Spleen (tissue), 11 donors: ENCODE results near the gene TTLL5. TPM values are rescaled to one million over a fixed set of nuclear protein-coding genes. Genes with fewer than 3 reads are reported as not detected.

Experiments used
- DNase-seq: peaks from one replicate; pipeline ENCODE4 v3.0.0-alpha.2; 2020
- H3K27ac ChIP-seq, 8 donors: fragments of 200-600 bp; sonication (generic) in 7 of 8; 1 replicate in 4 of 8; 2 replicates in 4 of 8; pipeline versions ENCODE4 v1.5.0 to v1.8.0; 2016 to 2021; ENCODE audit warnings: inconsistent platforms in 4 of 8, mild to moderate bottlenecking in 4 of 8, moderate library complexity in 1 of 8
- H3K27me3 ChIP-seq, 7 donors: fragments of 200-600 bp; sonication (generic) in 6 of 7; replicated peaks in 1 of 7; 1 replicate in 4 of 7; 2 replicates in 3 of 7; pipeline versions ENCODE4 v1.5.0 to v1.8.0; 2016 to 2021; ENCODE audit warnings: inconsistent platforms in 3 of 7, mild to moderate bottlenecking in 1 of 7
- H3K36me3 ChIP-seq, 6 donors: fragments of 200-600 bp; sonication (generic) in 5 of 6; 1 replicate in 4 of 6; 2 replicates in 2 of 6; pipeline versions ENCODE4 v1.5.0 to v1.8.0; 2016 to 2021; ENCODE audit warnings: inconsistent platforms in 2 of 6
- H3K4me1 ChIP-seq, 6 donors: fragments of 200-600 bp; sonication (generic) in 5 of 6; 1 replicate in 3 of 6; 2 replicates in 3 of 6; pipeline versions ENCODE4 v1.5.0 to v1.8.0; 2016 to 2021; ENCODE audit warnings: inconsistent platforms in 3 of 6
- H3K4me3 ChIP-seq, 8 donors: fragments of 200-600 bp; sonication (generic) in 7 of 8; 1 replicate in 4 of 8; 2 replicates in 4 of 8; pipeline versions ENCODE4 v1.5.0 to v1.8.0; 2016 to 2021; ENCODE audit warnings: inconsistent platforms in 4 of 8, mild to moderate bottlenecking in 4 of 8, moderate library complexity in 2 of 8
- H3K9me3 ChIP-seq, 8 donors: fragments of 200-600 bp; sonication (generic) in 7 of 8; 1 replicate in 4 of 8; 2 replicates in 4 of 8; pipeline versions ENCODE4 v1.5.0 to v1.8.0; 2016 to 2021; ENCODE audit warnings: inconsistent platforms in 4 of 8
- CTCF ChIP-seq, 11 experiments: fragments of 200-600 bp in 7 of 11; fragments of 450-650 bp in 4 of 11; sonication (generic) in 4 of 11; IDR thresholded peaks in 8 of 11; conservative IDR thresholded peaks in 3 of 11; 1 replicate in 7 of 11; 2 replicates in 4 of 11; pipeline versions ENCODE4 v1.4.0 to v1.8.0; 2016 to 2021; ENCODE audit warnings: antibody characterized with exemption in 11 of 11, inconsistent platforms in 4 of 11, mild to moderate bottlenecking in 1 of 11
- POLR2A ChIP-seq, 3 donors: fragments of 450-650 bp; IDR thresholded peaks; one replicate each; pipeline ENCODE4 v1.5.1; 2017; ENCODE audit warnings: antibody characterized with exemption in 3 of 3, mild to moderate bottlenecking in 1 of 3
- POLR2AphosphoS5 ChIP-seq, 3 donors: sonication (generic); formaldehyde crosslinking; IDR thresholded peaks; one replicate each; pipeline ENCODE4 v1.5.1; 2017; ENCODE audit warnings: antibody characterized with exemption in 3 of 3
- WGBS, 5 donors: extraction: QIAGEN DNeasy Blood & Tissue Kit in 3 of 5; methylation state at CpG; one replicate each; pipeline versions ENCODE4 v1.1.5 to v1.1.7; 2013 to 2018; 5-methylcytosine and 5-hydroxymethylcytosine counted together
- intact Hi-C: fragments of 100-400 bp; cut with DNase I; formaldehyde crosslinking; loops from one replicate; pipeline ENCODE4 v1.15.0; 2023; ENCODE audit warnings: low total_unique reads
- polyA plus RNA-seq, 3 donors: library from polyadenylated mRNA; stranded (reverse); fragments of 200-250 nt; gene quantifications; one replicate each; pipeline ENCODE4 v1.2.1, GENCODE V29; 2013
- total RNA-seq, 7 donors: library from RNA; depleted of rRNA in 3 of 7; stranded (reverse); fragments of >200 nt in 3 of 7; fragmentation: NEBNext Ultra II Directional in 4 of 7; extraction: Animal tissue kit (Norgen Biotek cat#: 25700) in 4 of 7; gene quantifications; one replicate each; pipeline versions ENCODE4 v1.1.0 to v1.2.1, GENCODE V29; 2016 to 2021
- donor health status: healthy with polysubstance abuse.
- donor health status: DM: no; HTN: no; CAD: no; lungs with moderate emphysema.
- donor health status: DM: no; HTN: no; CAD: no.
- donor health status: Bipolar disorder and iron deficiency.
- donor health status: healthy.
- donor health status: DM: no; HTN: no; CAD: no.
- donor health status: DM: yes; HTN: yes; CAD: no.

Gene TTLL5
- total and polyA plus RNA-seq, 10 donors, result 4.5 to 44.1 (median 31.6) TPM

GRCh38 chr14:75654127-75654732 lies 6.8 kb upstream of the TTLL5 start:
- DNase-seq, result peak; percentile 91
- Histone ChIP-seq H3K27ac (no peak overlapping the region), H3K36me3 (peaks cover 0 to 82% (median 54%) of the 10 kb centered on the region in 6 donors), H3K4me3 (no peak overlapping the region), H3K4me1 (peaks cover 3 to 25% (median 6%) of the 10 kb centered on the region in 6 donors), H3K27me3 (no peaks in the 10 kb centered on the region), H3K9me3 (no peaks in the 10 kb centered on the region)
- intact Hi-C loops, result loop anchor here (2.0 to 10.0 kb wide), 2 partner anchors 75 to 349 kb away; partner anchors contain the start of gene FLVCR2
- 10 to 17% (median 12%) methylated on average over 4 of the region's 4 CpGs for WGBS, 5 donors
- TF ChIP-seq POLR2A (IDR thresholded peaks at IDR 0.05) (no peak), CTCF (IDR thresholded peaks at IDR 0.05 in 8 of 11, conservative IDR thresholded peaks at IDR 0.05 in 3 of 11) (peak; percentile 81 to 97 (median 93)), POLR2AphosphoS5 (IDR thresholded peaks at IDR 0.05) (peak in 1 of 3 donors; percentile 50)

GRCh38 chr14:75655235-75655634 lies 5.8 kb upstream of the TTLL5 start:
- Histone ChIP-seq H3K4me3 (no peak overlapping the region), H3K9me3 (no peaks in the 10 kb centered on the region), H3K36me3 (peaks cover 0 to 71% (median 44%) of the 10 kb centered on the region in 6 donors), H3K4me1 (peaks cover 7 to 35% (median 13%) of the 10 kb centered on the region in 6 donors), H3K27me3 (no peaks in the 10 kb centered on the region), H3K27ac (no peak overlapping the region)
- DNase-seq, result no peak
- WGBS, 5 donors, result 0% methylated on average over 1 of the region's 1 CpG
- TF ChIP-seq CTCF (IDR thresholded peaks at IDR 0.05 in 8 of 11, conservative IDR thresholded peaks at IDR 0.05 in 3 of 11) (no peak), POLR2AphosphoS5 (IDR thresholded peaks at IDR 0.05) (no peak), POLR2A (IDR thresholded peaks at IDR 0.05) (no peak)
- intact Hi-C loops, result loop anchor here (2.0 to 10.0 kb wide), 2 partner anchors 76 to 350 kb away; partner anchors contain the start of gene FLVCR2

- no peaks in the 10 kb centered on the region for H3K9me3 ChIP-seq
- H3K27me3 ChIP-seq, result no peaks in the 10 kb centered on the region
- DNase-seq, result no peak
- intact Hi-C loops, result loop anchor here (10.0 kb wide), 1 partner anchor 353 kb away; no protein-coding TSS in a partner anchor
- WGBS, 5 donors, result 76 to 90% (median 82%) methylated on average over 4 of the region's 4 CpGs
- peaks cover 0 to 51% (median 24%) of the 10 kb centered on the region in 6 donors for H3K36me3 ChIP-seq
- H3K4me3 ChIP-seq, result no peak overlapping the region
- no peak overlapping the region for H3K27ac ChIP-seq
- peaks cover 13 to 46% (median 25%) of the 10 kb centered on the region in 6 donors for H3K4me1 ChIP-seq
- TF ChIP-seq POLR2AphosphoS5 (IDR thresholded peaks at IDR 0.05) (no peak), POLR2A (IDR thresholded peaks at IDR 0.05) (no peak), CTCF (IDR thresholded peaks at IDR 0.05 in 8 of 11, conservative IDR thresholded peaks at IDR 0.05 in 3 of 11) (no peak)
Measured at GRCh38 chr14:75657331-75657730, 3.7 kb upstream of the TTLL5 start.

GRCh38 chr14:75658957-75659356 lies 2.1 kb upstream of the TTLL5 start:
- intact Hi-C loops, result loop anchor here (10.0 kb wide), 1 partner anchor 354 kb away; no protein-coding TSS in a partner anchor

More at GRCh38 chr14:75658957-75659356, 2.1 kb upstream of the TTLL5 start:
- no peak overlapping the region for H3K4me3 ChIP-seq
- no peak overlapping the region for H3K27ac ChIP-seq
- no peak for DNase-seq
- peaks cover 11 to 57% (median 26%) of the 10 kb centered on the region in 6 donors for H3K4me1 ChIP-seq
- 93 to 99% (median 97%) methylated on average over 2 of the region's 2 CpGs for WGBS, 5 donors
- TF ChIP-seq POLR2AphosphoS5 (IDR thresholded peaks at IDR 0.05) (no peak), CTCF (IDR thresholded peaks at IDR 0.05 in 8 of 11, conservative IDR thresholded peaks at IDR 0.05 in 3 of 11) (no peak), POLR2A (IDR thresholded peaks at IDR 0.05) (no peak)
- no peaks in the 10 kb centered on the region for H3K9me3 ChIP-seq
- no peaks in the 10 kb centered on the region for H3K27me3 ChIP-seq
- H3K36me3 ChIP-seq, result peaks cover 0 to 43% (median 23%) of the 10 kb centered on the region in 6 donors
